Neuronal stem cell (in vitro differentiated cells): ENCODE results near the gene EFHD1. TPM values are rescaled to one million over a fixed set of nuclear protein-coding genes. Genes with fewer than 3 reads are reported as not detected.

Experiments
- small RNA-seq: library from polyadenylated mRNA; stranded (forward); fragments of <200 nt; extraction: miRNeasy Mini kit (QIAGEN cat#:217004); gene quantifications from one replicate; pipeline ENCODE3, GENCODE V24; 2013; ENCODE audit not compliant: insufficient read depth

The EFHD1 gene

Small RNA genes lying within 50 kb of the gene (small RNA-seq; reads per million reads assigned to genes)
- not detected for gene RN7SL359P
